Heart left ventricle (tissue), 16 donors: ENCODE data around the gene FXYD3. TPM values are rescaled to one million over a fixed set of nuclear protein-coding genes. Genes with fewer than 3 reads are reported as not detected.
"Not testable (repeated sequence)": the region's sequence is repeated elsewhere in the genome, so short reads cannot be mapped to it uniquely, and the experiment has no call there.

ENCODE experiments used
- ATAC-seq, 4 donors: fragments of 200-7000 bp; cut with Tn5 transposase; one replicate each; pipeline ENCODE4 v1.9.1; 2020 to 2022; ENCODE audit warnings: moderate library complexity in 4 of 4, mild to moderate bottlenecking in 3 of 4, moderate number of reproducible peaks in 1 of 4
- DNase-seq, 5 donors: peaks; one replicate each; pipeline ENCODE4 v3.0.0-alpha.2; 2020
- H3K27ac ChIP-seq, 12 donors: fragments of 200-600 bp; sonication (generic) in 4 of 12; one replicate each; pipeline versions ENCODE4 v1.5.0 to v1.8.0; 2016 to 2022; ENCODE audit warnings: mild to moderate bottlenecking in 2 of 12
- H3K27me3 ChIP-seq, 9 donors: fragments of 200-600 bp; sonication (generic) in 2 of 9; one replicate each; pipeline versions ENCODE4 v1.5.1 to v1.8.0; 2016 to 2022; ENCODE audit warnings: mild to moderate bottlenecking in 3 of 9
- H3K36me3 ChIP-seq, 9 donors: fragments of 200-600 bp; sonication (generic) in 2 of 9; one replicate each; pipeline versions ENCODE4 v1.5.0 to v1.8.0; 2018 to 2022; ENCODE audit warnings: mild to moderate bottlenecking in 2 of 9
- H3K4me1 ChIP-seq, 12 donors: fragments of 200-600 bp; sonication (generic) in 4 of 12; one replicate each; pipeline versions ENCODE4 v1.5.0 to v1.8.0; 2016 to 2022; ENCODE audit warnings: mild to moderate bottlenecking in 3 of 12
- H3K4me3 ChIP-seq, 12 donors: fragments of 200-600 bp; sonication (generic) in 4 of 12; one replicate each; pipeline versions ENCODE4 v1.5.0 to v1.8.0; 2017 to 2022; ENCODE audit warnings: mild to moderate bottlenecking in 9 of 12, moderate library complexity in 4 of 12
- H3K9me3 ChIP-seq, 12 donors: fragments of 200-600 bp; sonication (generic) in 4 of 12; one replicate each; pipeline versions ENCODE4 v1.5.0 to v1.8.0; 2016 to 2022; ENCODE audit warnings: mild to moderate bottlenecking in 1 of 12
- CTCF ChIP-seq, 12 donors: fragments of 200-600 bp; sonication (generic) in 4 of 12; IDR thresholded peaks; one replicate each; pipeline versions ENCODE4 v1.5.0 to v1.8.0; 2018 to 2022; ENCODE audit warnings: antibody characterized with exemption in 12 of 12, mild to moderate bottlenecking in 5 of 12
- POLR2A ChIP-seq, 2 donors: fragments of 450-650 bp; IDR thresholded peaks; one replicate each; pipeline ENCODE4 v1.6.1; 2017; ENCODE audit warnings: antibody characterized with exemption in 2 of 2, mild to moderate bottlenecking in 2 of 2, moderate library complexity in 2 of 2
- WGBS, 4 donors: extraction: QIAGEN DNeasy Blood & Tissue Kit in 2 of 4; methylation state at CpG; one replicate each; pipeline versions ENCODE4 v1.1.5 to v1.1.7; 2013 to 2018; 5-methylcytosine and 5-hydroxymethylcytosine counted together
- intact Hi-C, 10 donors: fragments of 100-400 bp; cut with DNase I; formaldehyde crosslinking; loops; one replicate each; pipeline versions ENCODE4 v1.11.1 to v1.14.2; 2022
- polyA plus RNA-seq, 2 donors: library from polyadenylated mRNA; stranded (reverse); fragments of 200-250 nt; gene quantifications; one replicate each; pipeline ENCODE4 v1.2.3, GENCODE V29; 2013
- total RNA-seq, 9 donors: library from RNA; depleted of rRNA in 2 of 9; stranded (reverse); fragments of >200 nt in 2 of 9; fragmentation: NEBNext Ultra II Directional in 3 of 9; extraction: Animal tissue kit (Norgen Biotek cat#: 25700) in 3 of 9; gene quantifications; one replicate each; pipeline versions ENCODE4 v1.1.0 to v1.2.4, GENCODE V29; 2016 to 2023
- donor health status: ischemic (EF 13 %, LVEDD 7.1; RV severe dilation, severe dysfunction).
- donor health status: healthy with polysubstance abuse.
- donor health status: DM: no; HTN: yes; CAD: no.
- donor health status: DM: no; HTN: no; CAD: no.
- donor health status: ischemic (EF 25% LVEDD 6.9; RV normal size, moderate dysfunction).
- donor health status: ischemic (EF 25% LVEDD 5.7; RV mildly dilated, moderate dysfunction).
- donor health status: healthy.
- donor health status: DM: yes; HTN: yes; CAD: no.
- donor health status: ischemic (EF 35%, LVEDD 5.7; RV mildly dilated, moderate dysfunction).
- donor health status: nonischemic (EF 11% LVEDD 7.7; RV severe dilation, severe dysfunction).
- donor health status: DM: yes; HTN: yes; CAD: no.
- donor health status: PGD.
- donor health status: ischemic (EF 29% LVEDD 5.4; RV normal size, mild dysfunction).
- donor health status: nonischemic (EF 23%, LVEDD 6.1; RV moderate dilation, normal function).

Gene FXYD3
- total and polyA plus RNA-seq, 11 donors = 0.37 to 2.5 (median 0.93) TPM; not detected in 3

- H3K9me3 ChIP-seq = no peaks in the 10 kb centered on the region
- no peak overlapping the region for H3K4me3 ChIP-seq
- DNase-seq (peak in 1 of 5 donors; percentile 62), ATAC-seq (peak in 1 of 4 donors; percentile 21)
- no peaks in the 10 kb centered on the region for H3K36me3 ChIP-seq
- no peak overlapping the region for H3K27ac ChIP-seq
- 76 to 86% (median 82%) methylated on average over 13 to 21 of the region's 21 CpGs for WGBS, 4 donors
- H3K4me1 ChIP-seq = peaks cover 0 to 5% (median 0%) of the 10 kb centered on the region in 12 donors
- intact Hi-C loops = loop anchor here in 1 of 10 donors (5.0 kb wide), 1 partner anchor 122 kb away; no protein-coding TSS in a partner anchor
- no peaks in the 10 kb centered on the region for H3K27me3 ChIP-seq
- TF ChIP-seq CTCF (IDR thresholded peaks at IDR 0.05) (no peak), POLR2A (IDR thresholded peaks at IDR 0.05) (no peak)
Observed at GRCh38 chr19:35099155-35099896, 16.3 kb upstream of the FXYD3 start.

GRCh38 chr19:35099897-35100275 lies 15.7 kb upstream of the FXYD3 start:
- no peak for TF ChIP-seq POLR2A (IDR thresholded peaks at IDR 0.05)
- TF ChIP-seq CTCF (IDR thresholded peaks at IDR 0.05) = no peak
- H3K36me3 ChIP-seq = no peaks in the 10 kb centered on the region
- WGBS, 4 donors = 92 to 95% (median 93%) methylated on average over 13 of the region's 13 CpGs
- no peaks in the 10 kb centered on the region for H3K27me3 ChIP-seq
- peaks cover 0 to 5% (median 0%) of the 10 kb centered on the region in 12 donors for H3K4me1 ChIP-seq
- no peaks in the 10 kb centered on the region for H3K9me3 ChIP-seq
- ATAC-seq (no peak), DNase-seq (no peak)
- intact Hi-C loops = loop anchor here in 1 of 10 donors (5.0 kb wide), 1 partner anchor 123 kb away; no protein-coding TSS in a partner anchor
- H3K27ac ChIP-seq = no peak overlapping the region
- H3K4me3 ChIP-seq = no peak overlapping the region

- no peak for ATAC-seq
- Histone ChIP-seq H3K4me1 (peaks cover 0 to 5% (median 0%) of the 10 kb centered on the region in 12 donors), H3K9me3 (no peaks in the 10 kb centered on the region), H3K27ac (no peak overlapping the region), H3K27me3 (no peaks in the 10 kb centered on the region), H3K36me3 (no peaks in the 10 kb centered on the region), H3K4me3 (no peak overlapping the region)
- intact Hi-C loops = no loop called here
- WGBS, 4 donors = 69 to 78% (median 71%) methylated on average over 16 of the region's 16 CpGs
- peak in 1 of 5 donors; percentile 16 for DNase-seq
- TF ChIP-seq CTCF (IDR thresholded peaks at IDR 0.05) (no peak), POLR2A (IDR thresholded peaks at IDR 0.05) (no peak)
Observed at GRCh38 chr19:35100588-35101533, 14.8 kb upstream of the FXYD3 start.

- H3K9me3 ChIP-seq, H3K27me3 ChIP-seq, ATAC-seq, intact Hi-C loops, H3K4me1 ChIP-seq, H3K36me3 ChIP-seq, H3K4me3 ChIP-seq, H3K27ac ChIP-seq: not testable (repeated sequence)
- peak in 1 of 5 donors; percentile 33 for DNase-seq
- WGBS, 4 donors = 88 to 95% (median 93%) methylated on average over 10 of the region's 10 CpGs
Observed at GRCh38 chr19:35101949-35102348, 13.7 kb upstream of the FXYD3 start.

GRCh38 chr19:35103614-35104013 lies 12.0 kb upstream of the FXYD3 start:
- peak in 1 of 5 donors; percentile 28 for DNase-seq
- H3K27ac ChIP-seq, H3K9me3 ChIP-seq, H3K4me1 ChIP-seq, H3K27me3 ChIP-seq, intact Hi-C loops, H3K36me3 ChIP-seq, ATAC-seq, H3K4me3 ChIP-seq: not testable (repeated sequence)
- WGBS, 4 donors = 75 to 81% (median 79%) methylated on average over 10 of the region's 10 CpGs
